ENCODE results near the gene FAM50B. TPM values are rescaled to one million over a fixed set of nuclear protein-coding genes. Genes with fewer than 3 reads are reported as not detected.

The FAM50B gene
- total and polyA plus RNA-seq, 2 donors (not counting 1 experiment from before 2014, with no cell fraction given), result 4.2 to 9.8 TPM

- H3K4me1 ChIP-seq (ENCODE audit: control insufficient read depth in 2 of 2, insufficient read depth in 2 of 2, low read length in 2 of 2), result no peaks in the 10 kb centered on the region
- H3K79me2 ChIP-seq (ENCODE audit: control insufficient read depth, insufficient read depth, low read length), result no peaks in the 10 kb centered on the region
- H3K4me3 ChIP-seq (ENCODE audit: control extremely low read depth in 1 of 5, extremely low read depth in 1 of 5, insufficient read depth in 1 of 5, low read depth in 2 of 5, low read length in 4 of 5), result no peak overlapping the region
- intact Hi-C loops (cut with micrococcal nuclease), result no loop called here
- TF ChIP-seq EZH2 (IDR thresholded peaks at IDR 0.05; ENCODE audit: borderline replicate concordance, insufficient read depth, low read depth, low read length, poor library complexity, severe bottlenecking), result no peak
- no peak for TF ChIP-seq CTCF (IDR thresholded peaks at IDR 0.05)
- H3K27ac ChIP-seq (ENCODE audit: low read length in 2 of 2), result no peak overlapping the region
- Mint-ChIP-seq H3K27ac (no peak overlapping the region), H3K4me3 (no peak overlapping the region), H3K9me3 (ENCODE audit: insufficient read depth) (peaks cover 2% of the 10 kb centered on the region), H3K4me1 (no peaks in the 10 kb centered on the region), H3K27me3 (peaks cover 20% of the 10 kb centered on the region)
- peaks cover 0 to 7% (median 2%) of the 10 kb centered on the region in 4 experiments for H3K27me3 ChIP-seq (replicated peaks in 1 of 4; ENCODE audit: control extremely low read depth in 1 of 4, control insufficient read depth in 3 of 4, insufficient read depth in 4 of 4, low read length in 3 of 4)
- ChIA-PET CTCF (interaction anchor here (0.6 kb wide), 1 partner anchor 32 kb away, joined by 3 read pairs; no protein-coding TSS in a partner anchor), POLR2A (no interaction called here)
- no peaks in the 10 kb centered on the region for H4K20me1 ChIP-seq (ENCODE audit: control insufficient read depth, insufficient read depth, low read length, poor library complexity, severe bottlenecking)
- ATAC-seq (ENCODE audit: low read depth) (no peak), DNase-seq (no peak)
- H3K36me3 ChIP-seq (replicated peaks in 1 of 2; ENCODE audit: control extremely low read depth in 1 of 2, control insufficient read depth in 1 of 2, extremely low read depth in 1 of 2, insufficient read depth in 2 of 2, low read length in 1 of 2), result no peaks in the 10 kb centered on the region
- WGBS (ENCODE audit: insufficient coverage), result no CpG with 5 or more reads among the region's 1 CpG
- peaks cover 0 to 14% (median 0%) of the 10 kb centered on the region in 3 donors for H3K9me3 ChIP-seq (ENCODE audit: control extremely low read depth in 1 of 3, control insufficient read depth in 2 of 3, insufficient read depth in 1 of 3, low read length in 2 of 3)
- no peak overlapping the region for H2AFZ ChIP-seq (ENCODE audit: insufficient read depth, low read depth, low read length, poor library complexity, severe bottlenecking)
- no peak overlapping the region for H3K4me2 ChIP-seq (replicated peaks; ENCODE audit: low read depth, low read length, poor library complexity, severe bottlenecking)
- no peak overlapping the region for H3K9ac ChIP-seq (ENCODE audit: low read length)
Measured at GRCh38 chr6:3859878-3860552, 10.8 kb downstream of the FAM50B start.

- H3K4me1 Mint-ChIP-seq, result no peaks in the 10 kb centered on the region
- peaks cover 0 to 14% (median 0%) of the 10 kb centered on the region in 3 donors for H3K9me3 ChIP-seq (ENCODE audit: control extremely low read depth in 1 of 3, control insufficient read depth in 2 of 3, insufficient read depth in 1 of 3, low read length in 2 of 3)
- H3K4me3 Mint-ChIP-seq, result no peak overlapping the region
- no peak overlapping the region for H3K4me3 ChIP-seq (ENCODE audit: control extremely low read depth in 1 of 5, extremely low read depth in 1 of 5, insufficient read depth in 1 of 5, low read depth in 2 of 5, low read length in 4 of 5)
- 100% methylated on average over 3 of the region's 4 CpGs for WGBS (ENCODE audit: insufficient coverage)
- H3K27ac Mint-ChIP-seq, result no peak overlapping the region
- ATAC-seq (ENCODE audit: low read depth) (no peak), DNase-seq (no peak)
- no peak overlapping the region for H3K4me2 ChIP-seq (replicated peaks; ENCODE audit: low read depth, low read length, poor library complexity, severe bottlenecking)
- intact Hi-C loops (cut with micrococcal nuclease), result no loop called here
- H3K36me3 ChIP-seq (replicated peaks in 1 of 2; ENCODE audit: control extremely low read depth in 1 of 2, control insufficient read depth in 1 of 2, extremely low read depth in 1 of 2, insufficient read depth in 2 of 2, low read length in 1 of 2), result no peaks in the 10 kb centered on the region
- H4K20me1 ChIP-seq (ENCODE audit: control insufficient read depth, insufficient read depth, low read length, poor library complexity, severe bottlenecking), result no peaks in the 10 kb centered on the region
- ChIA-PET CTCF (interaction anchor here (1.0 to 1.4 kb wide), 2 partner anchors 12 to 128 kb away, joined by 3 read pairs; partner anchors contain the start of gene FAM50B), POLR2A (no interaction called here)
- H3K27me3 ChIP-seq (replicated peaks in 1 of 4; ENCODE audit: control extremely low read depth in 1 of 4, control insufficient read depth in 3 of 4, insufficient read depth in 4 of 4, low read length in 3 of 4), result peaks cover 0 to 7% (median 2%) of the 10 kb centered on the region in 4 experiments
- no peaks in the 10 kb centered on the region for H3K4me1 ChIP-seq (ENCODE audit: control insufficient read depth in 2 of 2, insufficient read depth in 2 of 2, low read length in 2 of 2)
- H3K27ac ChIP-seq (ENCODE audit: low read length in 2 of 2), result no peak overlapping the region
- no peak for TF ChIP-seq CTCF (IDR thresholded peaks at IDR 0.05)
- no peak for TF ChIP-seq EZH2 (IDR thresholded peaks at IDR 0.05; ENCODE audit: borderline replicate concordance, insufficient read depth, low read depth, low read length, poor library complexity, severe bottlenecking)
- peaks cover 2% of the 10 kb centered on the region for H3K9me3 Mint-ChIP-seq (ENCODE audit: insufficient read depth)
- H3K9ac ChIP-seq (ENCODE audit: low read length), result no peak overlapping the region
- H3K79me2 ChIP-seq (ENCODE audit: control insufficient read depth, insufficient read depth, low read length), result no peaks in the 10 kb centered on the region
- peaks cover 26% of the 10 kb centered on the region for H3K27me3 Mint-ChIP-seq
- H2AFZ ChIP-seq (ENCODE audit: insufficient read depth, low read depth, low read length, poor library complexity, severe bottlenecking), result no peak overlapping the region
Measured at GRCh38 chr6:3861424-3861823, 12.3 kb downstream of the FAM50B start.

Data from B cell (primary cell).